ENCODE measurements around the gene ULK1.
"Not testable (repeated sequence)": the region's sequence is repeated elsewhere in the genome, so short reads cannot be mapped to it uniquely, and the experiment has no call there.

The ULK1 gene

GRCh38 chr12:131873293-131873692, 21.1 kb upstream of the ULK1 start:
- H3K27me3 ChIP-seq: no peaks in the 10 kb centered on the region
- H3K27ac ChIP-seq: no peak overlapping the region
- H3K36me3 ChIP-seq: no peaks in the 10 kb centered on the region
- TF ChIP-seq, protein P1, sequence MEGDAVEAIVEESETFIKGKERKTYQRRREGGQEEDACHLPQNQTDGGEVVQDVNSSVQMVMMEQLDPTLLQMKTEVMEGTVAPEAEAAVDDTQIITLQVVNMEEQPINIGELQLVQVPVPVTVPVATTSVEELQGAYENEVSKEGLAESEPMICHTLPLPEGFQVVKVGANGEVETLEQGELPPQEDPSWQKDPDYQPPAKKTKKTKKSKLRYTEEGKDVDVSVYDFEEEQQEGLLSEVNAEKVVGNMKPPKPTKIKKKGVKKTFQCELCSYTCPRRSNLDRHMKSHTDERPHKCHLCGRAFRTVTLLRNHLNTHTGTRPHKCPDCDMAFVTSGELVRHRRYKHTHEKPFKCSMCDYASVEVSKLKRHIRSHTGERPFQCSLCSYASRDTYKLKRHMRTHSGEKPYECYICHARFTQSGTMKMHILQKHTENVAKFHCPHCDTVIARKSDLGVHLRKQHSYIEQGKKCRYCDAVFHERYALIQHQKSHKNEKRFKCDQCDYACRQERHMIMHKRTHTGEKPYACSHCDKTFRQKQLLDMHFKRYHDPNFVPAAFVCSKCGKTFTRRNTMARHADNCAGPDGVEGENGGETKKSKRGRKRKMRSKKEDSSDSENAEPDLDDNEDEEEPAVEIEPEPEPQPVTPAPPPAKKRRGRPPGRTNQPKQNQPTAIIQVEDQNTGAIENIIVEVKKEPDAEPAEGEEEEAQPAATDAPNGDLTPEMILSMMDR (IDR thresholded peaks at IDR 0.05): no peak
- intact Hi-C loops (cut with DNase I; ENCODE audit: low total_unique reads): no loop called here
- no peaks in the 10 kb centered on the region for H3K4me1 ChIP-seq
- no peak overlapping the region for H3K4me3 ChIP-seq
- no peak for DNase-seq
- H3K9me3 ChIP-seq: no peaks in the 10 kb centered on the region

- H3K9me3 ChIP-seq; intact Hi-C loops (cut with DNase I; ENCODE audit: low total_unique reads); H3K36me3 ChIP-seq; H3K27ac ChIP-seq; DNase-seq; H3K4me3 ChIP-seq; H3K4me1 ChIP-seq; H3K27me3 ChIP-seq: not testable (repeated sequence)
Measured at GRCh38 chr12:131874972-131875371, 19.4 kb upstream of the ULK1 start.

DNA sequence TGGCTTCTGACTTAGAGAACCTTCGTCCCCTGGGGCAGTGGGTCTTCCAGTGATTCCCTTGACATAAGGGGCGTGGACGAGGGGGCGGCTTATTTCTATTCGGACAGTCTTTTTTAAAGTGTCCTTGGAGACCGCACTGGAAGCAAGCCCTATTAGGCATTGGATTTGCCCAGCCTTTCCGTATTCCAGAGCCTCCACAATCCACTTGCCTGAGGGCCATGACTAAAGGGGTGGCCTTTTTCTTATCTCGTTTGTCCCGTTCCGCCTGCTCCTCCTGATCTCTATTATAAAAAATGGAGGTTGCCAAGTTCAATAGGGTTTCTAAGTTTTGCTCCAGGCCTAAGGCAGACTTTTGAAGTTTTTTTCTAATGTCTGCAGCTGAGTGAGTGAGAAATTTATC, 17.2 kb upstream of the ULK1 start:
- H3K4me3 ChIP-seq; H3K27me3 ChIP-seq; H3K36me3 ChIP-seq; DNase-seq; H3K4me1 ChIP-seq; intact Hi-C loops (cut with DNase I; ENCODE audit: low total_unique reads); H3K9me3 ChIP-seq; H3K27ac ChIP-seq: not testable (repeated sequence)

- H3K27me3 ChIP-seq; intact Hi-C loops (cut with DNase I; ENCODE audit: low total_unique reads); H3K9me3 ChIP-seq; DNase-seq; H3K4me3 ChIP-seq; H3K36me3 ChIP-seq; H3K27ac ChIP-seq; H3K4me1 ChIP-seq: not testable (repeated sequence)
Measured at GRCh38 chr12:131878436-131878835, 16.0 kb upstream of the ULK1 start.

DNA sequence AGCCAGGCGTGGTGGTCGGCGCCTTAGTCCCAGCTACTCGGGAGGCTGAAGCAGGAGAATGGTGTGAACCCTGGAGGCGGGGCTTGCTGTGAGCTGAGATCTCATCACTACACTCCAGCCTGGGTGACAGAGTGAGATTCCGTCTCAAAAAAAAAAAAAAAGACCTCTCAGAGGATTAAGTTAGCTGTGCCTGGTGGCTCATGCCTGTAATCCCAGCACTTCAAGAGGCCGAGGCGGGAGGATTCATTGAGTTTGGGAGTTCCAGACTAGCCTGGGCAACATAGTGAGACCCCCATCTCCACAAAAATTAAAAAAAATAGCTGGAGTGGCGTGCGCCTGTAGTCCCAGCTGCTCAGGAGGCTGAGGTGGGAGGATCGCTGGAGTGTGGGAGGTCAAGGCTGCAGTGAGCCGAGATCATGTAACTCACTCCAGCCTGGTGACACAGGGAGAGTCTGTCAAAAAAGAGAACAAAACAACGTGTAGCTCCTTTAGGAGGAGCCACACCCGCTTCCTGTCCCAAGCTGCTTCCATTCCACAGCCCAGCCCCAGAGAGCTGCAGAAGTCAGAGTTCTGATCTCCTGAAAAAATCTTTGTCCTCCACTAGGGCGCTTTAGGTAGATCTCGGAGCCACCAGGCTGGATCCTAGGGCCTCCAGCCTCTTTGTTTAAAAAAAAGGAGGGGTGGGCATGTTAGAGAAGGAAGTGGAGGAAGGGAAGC, 11.5 kb upstream of the ULK1 start:
- Histone ChIP-seq H3K36me3 (no peaks in the 10 kb centered on the region), H3K9me3 (peaks cover 0 to 6% (median 3%) of the 10 kb centered on the region in 3 donors), H3K27me3 (peaks cover 0 to 8% of the 10 kb centered on the region in 2 donors), H3K27ac (no peak overlapping the region), H3K4me3 (no peak overlapping the region), H3K4me1 (no peaks in the 10 kb centered on the region)
- TF ChIP-seq, protein P1 (IDR thresholded peaks at IDR 0.05): no peak
- intact Hi-C loops (cut with DNase I; ENCODE audit: low total_unique reads): no loop called here
- no peak for DNase-seq

DNA sequence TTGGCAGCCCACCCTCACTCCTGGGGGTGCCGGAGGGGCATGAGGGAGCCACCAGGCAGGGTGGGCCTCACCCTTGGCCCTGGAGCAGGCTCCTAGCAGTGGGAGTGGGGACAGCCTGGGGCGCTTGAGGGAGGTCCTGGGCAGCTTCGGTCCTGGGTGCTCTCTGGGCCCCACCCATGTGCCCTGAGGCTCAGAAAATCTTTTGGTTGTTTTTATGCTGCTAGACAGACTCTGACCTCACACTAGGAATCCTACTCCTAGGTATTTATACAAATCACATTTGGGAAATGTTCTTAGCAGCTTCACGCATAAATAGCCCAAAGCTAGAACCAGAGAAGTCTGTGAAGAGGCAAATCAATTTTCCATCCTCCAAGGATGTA, 10.9 kb upstream of the ULK1 start:
- TF ChIP-seq, protein P1 (IDR thresholded peaks at IDR 0.05): no peak
- H3K4me3 ChIP-seq: no peak overlapping the region
- DNase-seq: no peak
- H3K27ac ChIP-seq: no peak overlapping the region
- intact Hi-C loops (cut with DNase I; ENCODE audit: low total_unique reads): no loop called here
- H3K4me1 ChIP-seq: no peaks in the 10 kb centered on the region
- peaks cover 0 to 8% of the 10 kb centered on the region in 2 donors for H3K27me3 ChIP-seq
- H3K9me3 ChIP-seq: peaks cover 0 to 6% (median 3%) of the 10 kb centered on the region in 3 donors
- no peaks in the 10 kb centered on the region for H3K36me3 ChIP-seq

DNA sequence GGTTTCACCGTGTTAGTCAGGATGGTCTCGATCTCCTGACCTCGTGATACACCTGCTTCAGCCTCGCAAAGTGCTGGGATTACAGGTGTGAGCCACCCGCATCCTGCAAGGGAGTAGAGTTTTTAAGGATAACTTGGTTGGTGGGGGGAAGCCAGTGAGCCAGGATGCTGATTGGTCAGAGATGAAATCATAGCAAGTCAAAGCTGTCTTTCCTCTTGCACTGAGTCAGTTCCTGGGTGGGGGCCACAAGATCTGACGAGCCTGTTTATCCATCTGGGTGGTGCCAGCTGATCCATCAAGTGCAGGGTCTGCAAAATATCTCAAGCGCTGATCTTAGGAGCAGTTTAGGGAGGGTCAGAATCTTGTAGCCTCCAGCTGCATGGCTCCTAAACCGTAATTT, 9.3 kb upstream of the ULK1 start:
- H3K4me1 ChIP-seq; H3K36me3 ChIP-seq; H3K27ac ChIP-seq; H3K27me3 ChIP-seq; H3K4me3 ChIP-seq; H3K9me3 ChIP-seq; intact Hi-C loops (cut with DNase I; ENCODE audit: low total_unique reads); DNase-seq: not testable (repeated sequence)

- intact Hi-C loops (cut with DNase I; ENCODE audit: low total_unique reads): no loop called here
- H3K36me3 ChIP-seq: no peaks in the 10 kb centered on the region
- H3K27me3 ChIP-seq: peaks cover 0 to 8% of the 10 kb centered on the region in 2 donors
- peaks cover 0 to 6% (median 3%) of the 10 kb centered on the region in 3 donors for H3K9me3 ChIP-seq
- H3K4me3 ChIP-seq: no peak overlapping the region
- no peak overlapping the region for H3K27ac ChIP-seq
- DNase-seq: no peak
- TF ChIP-seq, protein P1 (IDR thresholded peaks at IDR 0.05): no peak
- no peaks in the 10 kb centered on the region for H3K4me1 ChIP-seq
Measured at GRCh38 chr12:131885543-131886057, 8.8 kb upstream of the ULK1 start.

DNA sequence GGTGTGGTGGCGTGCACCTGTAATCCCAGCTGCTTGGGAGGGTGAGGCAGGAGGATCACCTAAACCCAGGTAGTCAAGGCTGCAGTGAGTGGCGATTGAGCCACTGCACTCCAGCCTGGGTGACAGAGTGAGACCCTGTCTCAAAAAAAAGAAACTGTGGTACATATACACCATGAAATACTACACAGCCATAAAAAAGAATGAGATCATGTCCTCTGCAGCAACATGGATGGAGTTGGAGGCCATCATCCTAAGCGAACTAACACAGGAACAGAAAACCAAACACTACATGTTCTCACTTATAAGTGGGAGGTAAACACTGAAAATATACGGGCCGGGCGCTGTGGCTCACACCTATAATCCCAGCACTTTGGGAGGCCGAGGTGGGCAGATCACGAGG, 2.7 kb upstream of the ULK1 start:
- peaks cover 0 to 12% (median under 1%) of the 10 kb centered on the region in 4 donors for H3K4me1 ChIP-seq
- not testable (repeated sequence) for H3K9me3 ChIP-seq, H3K4me3 ChIP-seq, DNase-seq, H3K27ac ChIP-seq, H3K27me3 ChIP-seq, H3K36me3 ChIP-seq
- intact Hi-C loops (cut with DNase I; ENCODE audit: low total_unique reads): loop anchor here (5.0 kb wide), 1 partner anchor 601 kb away; the partner anchor contains the start of gene FBRSL1

All from tibial artery (tissue), 4 donors.